Activated naive CD4-positive, alpha-beta T cell treated with anti-CD3 and anti-CD28 coated beads, Interleukin-2, amount 10 ng/mL, durations not matched to agents 7 days and 5 days (primary cell): ENCODE results near the gene ITPK1.

ENCODE experiments used
- CTCF ChIA-PET: fragments of 350-600 bp; sonication (Branson Sonifier 250); formaldehyde crosslinking; loops from one replicate; lab custom pipeline; 2021; ENCODE audit warnings: antibody characterized with exemption; lab: Charles Lee
- DNase-seq: peaks from one replicate; pipeline ENCODE4 v3.0.0-alpha.2; 2020
- H3K27ac Mint-ChIP-seq: one replicate; pipeline ENCODE4 v1.8.0; 2021; ENCODE audit warnings: mild to moderate bottlenecking, moderate library complexity, mixed read lengths
- H3K27me3 Mint-ChIP-seq: one replicate; pipeline ENCODE4 v1.8.0; 2021; ENCODE audit warnings: mild to moderate bottlenecking, mixed read lengths
- H3K36me3 Mint-ChIP-seq: one replicate; pipeline ENCODE4 v1.8.0; 2021; ENCODE audit warnings: mixed read lengths
- H3K4me1 Mint-ChIP-seq: one replicate; pipeline ENCODE4 v1.8.0; 2021; ENCODE audit warnings: mixed read lengths
- H3K4me3 Mint-ChIP-seq: one replicate; pipeline ENCODE4 v1.8.0; 2021; ENCODE audit warnings: mild to moderate bottlenecking, moderate library complexity, mixed read lengths
- H3K9me3 Mint-ChIP-seq: one replicate; pipeline ENCODE4 v1.8.0; 2021; ENCODE audit warnings: mixed read lengths

The ITPK1 gene

GRCh38 chr14:92990456-92991430 is 125.0 kb downstream of the ITPK1 start:
- Mint-ChIP-seq H3K4me3 (no peak overlapping the region), H3K36me3 (peaks cover 5% of the 10 kb centered on the region), H3K4me1 (no peaks in the 10 kb centered on the region), H3K27me3 (no peaks in the 10 kb centered on the region), H3K27ac (no peak overlapping the region), H3K9me3 (no peaks in the 10 kb centered on the region)
- no peak for DNase-seq
- CTCF ChIA-PET = interaction anchor here (0.6 kb wide), 1 partner anchor 148 kb away, joined by 4 read pairs; no protein-coding TSS in a partner anchor

- Mint-ChIP-seq H3K4me3 (no peak overlapping the region), H3K4me1 (no peaks in the 10 kb centered on the region), H3K27me3 (no peaks in the 10 kb centered on the region), H3K9me3 (no peaks in the 10 kb centered on the region), H3K27ac (no peak overlapping the region), H3K36me3 (peaks cover 5% of the 10 kb centered on the region)
- no peak for DNase-seq
- CTCF ChIA-PET = no interaction called here
Observed at GRCh38 chr14:92988786-92989755, 126.7 kb downstream of the ITPK1 start.

- no peak for DNase-seq
- no peak overlapping the region for H3K4me3 Mint-ChIP-seq
- H3K27me3 Mint-ChIP-seq = no peaks in the 10 kb centered on the region
- no peak overlapping the region for H3K27ac Mint-ChIP-seq
- no peaks in the 10 kb centered on the region for H3K9me3 Mint-ChIP-seq
- CTCF ChIA-PET = no interaction called here
- peaks cover 5% of the 10 kb centered on the region for H3K36me3 Mint-ChIP-seq
- H3K4me1 Mint-ChIP-seq = no peaks in the 10 kb centered on the region
Observed at GRCh38 chr14:92987713-92988510, 127.8 kb downstream of the ITPK1 start.

- no peak for DNase-seq
- Mint-ChIP-seq H3K27me3 (no peaks in the 10 kb centered on the region), H3K36me3 (peaks cover 5% of the 10 kb centered on the region), H3K4me1 (no peaks in the 10 kb centered on the region), H3K4me3 (no peak overlapping the region), H3K9me3 (no peaks in the 10 kb centered on the region), H3K27ac (no peak overlapping the region)
- CTCF ChIA-PET = no interaction called here
Observed at GRCh38 chr14:92987148-92987570, 128.6 kb downstream of the ITPK1 start.

- Mint-ChIP-seq H3K4me1 (no peaks in the 10 kb centered on the region), H3K27ac (no peak overlapping the region), H3K9me3 (peaks cover 1% of the 10 kb centered on the region), H3K4me3 (no peak overlapping the region), H3K27me3 (no peaks in the 10 kb centered on the region), H3K36me3 (peaks cover 6% of the 10 kb centered on the region)
- CTCF ChIA-PET = no interaction called here
- no peak for DNase-seq
Observed at GRCh38 chr14:92986254-92987147, 129.2 kb downstream of the ITPK1 start.

- Mint-ChIP-seq H3K4me3 (no peak overlapping the region), H3K36me3 (peaks cover 11% of the 10 kb centered on the region), H3K27ac (no peak overlapping the region), H3K9me3 (peaks cover 8% of the 10 kb centered on the region), H3K27me3 (no peaks in the 10 kb centered on the region), H3K4me1 (no peaks in the 10 kb centered on the region)
- CTCF ChIA-PET = no interaction called here
- DNase-seq = no peak
Observed at GRCh38 chr14:92985521-92985920, 130.2 kb downstream of the ITPK1 start.

GRCh38 chr14:92984896-92985295 is 130.8 kb downstream of the ITPK1 start:
- Mint-ChIP-seq H3K4me1 (no peaks in the 10 kb centered on the region), H3K4me3 (no peak overlapping the region), H3K27ac (no peak overlapping the region), H3K36me3 (peaks cover 13% of the 10 kb centered on the region), H3K9me3 (peaks cover 10% of the 10 kb centered on the region), H3K27me3 (no peaks in the 10 kb centered on the region)
- no peak for DNase-seq
- CTCF ChIA-PET = no interaction called here

- CTCF ChIA-PET = no interaction called here
- no peak for DNase-seq
- Mint-ChIP-seq H3K27ac (no peak overlapping the region), H3K9me3 (peaks cover 16% of the 10 kb centered on the region), H3K4me1 (no peaks in the 10 kb centered on the region), H3K36me3 (peaks cover 18% of the 10 kb centered on the region), H3K4me3 (no peak overlapping the region), H3K27me3 (no peaks in the 10 kb centered on the region)
Observed at GRCh38 chr14:92984082-92984788, 131.5 kb downstream of the ITPK1 start.

GRCh38 chr14:92982956-92983355 is 132.8 kb downstream of the ITPK1 start:
- peaks cover 28% of the 10 kb centered on the region for H3K9me3 Mint-ChIP-seq
- peaks cover 26% of the 10 kb centered on the region for H3K36me3 Mint-ChIP-seq
- H3K27ac Mint-ChIP-seq = no peak overlapping the region
- no peaks in the 10 kb centered on the region for H3K27me3 Mint-ChIP-seq
- H3K4me3 Mint-ChIP-seq = no peak overlapping the region
- H3K4me1 Mint-ChIP-seq = no peaks in the 10 kb centered on the region
- DNase-seq = no peak
- CTCF ChIA-PET = no interaction called here

- CTCF ChIA-PET = no interaction called here
- H3K27me3 Mint-ChIP-seq = no peaks in the 10 kb centered on the region
- H3K9me3 Mint-ChIP-seq = peaks cover 39% of the 10 kb centered on the region
- H3K4me1 Mint-ChIP-seq = no peaks in the 10 kb centered on the region
- H3K27ac Mint-ChIP-seq = no peak overlapping the region
- H3K4me3 Mint-ChIP-seq = no peak overlapping the region
- no peak for DNase-seq
- H3K36me3 Mint-ChIP-seq = peaks cover 37% of the 10 kb centered on the region
Observed at GRCh38 chr14:92981726-92982125, 134.0 kb downstream of the ITPK1 start.

GRCh38 chr14:92980866-92981265 is 134.9 kb downstream of the ITPK1 start:
- H3K27ac Mint-ChIP-seq = no peak overlapping the region
- H3K27me3 Mint-ChIP-seq = no peaks in the 10 kb centered on the region
- no peaks in the 10 kb centered on the region for H3K4me1 Mint-ChIP-seq
- peaks cover 46% of the 10 kb centered on the region for H3K36me3 Mint-ChIP-seq
- no peak for DNase-seq
- H3K4me3 Mint-ChIP-seq = no peak overlapping the region
- peaks cover 46% of the 10 kb centered on the region for H3K9me3 Mint-ChIP-seq
- CTCF ChIA-PET = no interaction called here

- no peak for DNase-seq
- CTCF ChIA-PET = no interaction called here
- peaks cover 61% of the 10 kb centered on the region for H3K36me3 Mint-ChIP-seq
- H3K27me3 Mint-ChIP-seq = no peaks in the 10 kb centered on the region
- peaks cover 55% of the 10 kb centered on the region for H3K9me3 Mint-ChIP-seq
- no peak overlapping the region for H3K27ac Mint-ChIP-seq
- H3K4me3 Mint-ChIP-seq = no peak overlapping the region
- no peaks in the 10 kb centered on the region for H3K4me1 Mint-ChIP-seq
Observed at GRCh38 chr14:92978229-92979021, 137.3 kb downstream of the ITPK1 start.
